ENCODE measurements around the gene TMEM234.

TMEM234 gene

GRCh38 chr1:32172621-32173245, 49.4 kb downstream of the TMEM234 start:
- TF ChIP-seq, protein P1, sequence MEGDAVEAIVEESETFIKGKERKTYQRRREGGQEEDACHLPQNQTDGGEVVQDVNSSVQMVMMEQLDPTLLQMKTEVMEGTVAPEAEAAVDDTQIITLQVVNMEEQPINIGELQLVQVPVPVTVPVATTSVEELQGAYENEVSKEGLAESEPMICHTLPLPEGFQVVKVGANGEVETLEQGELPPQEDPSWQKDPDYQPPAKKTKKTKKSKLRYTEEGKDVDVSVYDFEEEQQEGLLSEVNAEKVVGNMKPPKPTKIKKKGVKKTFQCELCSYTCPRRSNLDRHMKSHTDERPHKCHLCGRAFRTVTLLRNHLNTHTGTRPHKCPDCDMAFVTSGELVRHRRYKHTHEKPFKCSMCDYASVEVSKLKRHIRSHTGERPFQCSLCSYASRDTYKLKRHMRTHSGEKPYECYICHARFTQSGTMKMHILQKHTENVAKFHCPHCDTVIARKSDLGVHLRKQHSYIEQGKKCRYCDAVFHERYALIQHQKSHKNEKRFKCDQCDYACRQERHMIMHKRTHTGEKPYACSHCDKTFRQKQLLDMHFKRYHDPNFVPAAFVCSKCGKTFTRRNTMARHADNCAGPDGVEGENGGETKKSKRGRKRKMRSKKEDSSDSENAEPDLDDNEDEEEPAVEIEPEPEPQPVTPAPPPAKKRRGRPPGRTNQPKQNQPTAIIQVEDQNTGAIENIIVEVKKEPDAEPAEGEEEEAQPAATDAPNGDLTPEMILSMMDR (conservative IDR thresholded peaks at IDR 0.05; ENCODE audit: low read depth, low read length): no peak
- no peak overlapping the region for H3K4me3 ChIP-seq (ENCODE audit: low read length)
- DNase-seq (ENCODE audit: low read depth): no peak

DNA sequence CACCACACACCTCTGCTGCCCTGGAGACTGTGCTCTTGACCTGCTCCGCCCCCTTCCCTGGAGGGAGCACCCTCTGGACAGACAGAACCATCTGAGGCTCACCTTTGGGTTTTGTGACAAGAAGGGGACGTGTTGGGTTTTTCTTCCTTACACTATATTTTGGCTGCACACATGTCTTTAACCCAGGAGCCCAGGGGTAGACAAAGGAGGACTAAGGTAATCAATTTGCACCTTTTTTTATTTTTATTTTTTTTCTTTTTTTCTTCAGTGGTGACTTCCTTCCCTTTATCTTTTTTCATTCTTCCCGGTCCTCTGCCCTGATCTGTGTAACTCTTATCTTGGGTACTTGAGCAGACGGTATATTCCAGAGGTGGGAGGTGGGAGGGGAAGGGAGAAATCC, 51.2 kb downstream of the TMEM234 start:
- TF ChIP-seq, protein P1 (conservative IDR thresholded peaks at IDR 0.05; ENCODE audit: low read depth, low read length): no peak
- H3K4me3 ChIP-seq (ENCODE audit: low read length): no peak overlapping the region
- DNase-seq (ENCODE audit: low read depth): no peak

All from retinal pigment epithelial cell (primary cell).